8988T (cell line): Measurements from ENCODE around the gene BLID.

ENCODE experiments used
- DNase-seq: peaks from one replicate; pipeline ENCODE4 v3.0.0; 2011

Gene BLID, protein sequence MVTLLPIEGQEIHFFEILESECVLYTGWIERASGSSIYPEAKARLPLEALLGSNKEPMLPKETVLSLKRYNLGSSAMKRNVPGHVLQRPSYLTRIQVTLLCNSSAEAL

DNA sequence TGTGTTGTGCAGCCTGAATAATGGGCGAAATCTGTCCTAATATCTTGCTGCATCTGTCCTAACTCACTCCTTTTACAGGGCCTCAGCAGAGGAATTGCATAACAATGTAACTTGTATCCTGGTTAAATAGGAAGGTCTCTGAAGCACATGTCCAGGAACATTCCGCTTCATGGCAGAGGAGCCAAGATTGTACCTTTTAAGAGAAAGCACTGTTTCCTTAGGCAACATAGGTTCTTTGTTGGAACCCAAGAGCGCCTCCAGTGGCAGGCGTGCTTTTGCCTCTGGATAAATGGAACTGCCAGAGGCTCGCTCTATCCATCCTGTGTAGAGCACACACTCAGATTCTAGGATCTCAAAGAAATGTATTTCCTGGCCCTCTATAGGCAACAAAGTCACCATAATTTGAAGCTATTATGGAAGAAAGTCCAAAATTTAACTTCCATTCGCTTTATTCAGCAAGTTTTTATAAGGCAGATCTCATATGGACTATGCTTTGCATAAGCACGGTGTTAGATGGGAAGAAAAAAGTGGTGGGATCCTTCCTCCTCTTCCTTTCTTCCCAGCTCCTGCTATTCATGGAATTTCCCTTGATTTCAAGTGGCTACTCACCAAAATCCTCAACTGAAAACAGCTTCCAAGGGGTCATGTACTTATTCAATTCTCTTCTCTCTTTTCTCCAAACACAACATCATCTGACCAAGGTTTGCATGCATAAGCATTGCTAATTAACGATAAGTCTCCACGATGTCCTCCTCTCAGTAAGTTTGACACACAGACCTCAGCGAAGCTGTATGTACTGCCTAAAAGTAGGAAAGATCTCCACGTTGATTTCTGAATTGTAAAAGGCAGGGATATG is at the start of gene BLID:
Gene BLID (minus strand): TSS at position 692 of the 856 bp plus-strand sequence. CDS start 293 bp downstream, at position 399.
- DNase-seq, result no peak

DNA sequence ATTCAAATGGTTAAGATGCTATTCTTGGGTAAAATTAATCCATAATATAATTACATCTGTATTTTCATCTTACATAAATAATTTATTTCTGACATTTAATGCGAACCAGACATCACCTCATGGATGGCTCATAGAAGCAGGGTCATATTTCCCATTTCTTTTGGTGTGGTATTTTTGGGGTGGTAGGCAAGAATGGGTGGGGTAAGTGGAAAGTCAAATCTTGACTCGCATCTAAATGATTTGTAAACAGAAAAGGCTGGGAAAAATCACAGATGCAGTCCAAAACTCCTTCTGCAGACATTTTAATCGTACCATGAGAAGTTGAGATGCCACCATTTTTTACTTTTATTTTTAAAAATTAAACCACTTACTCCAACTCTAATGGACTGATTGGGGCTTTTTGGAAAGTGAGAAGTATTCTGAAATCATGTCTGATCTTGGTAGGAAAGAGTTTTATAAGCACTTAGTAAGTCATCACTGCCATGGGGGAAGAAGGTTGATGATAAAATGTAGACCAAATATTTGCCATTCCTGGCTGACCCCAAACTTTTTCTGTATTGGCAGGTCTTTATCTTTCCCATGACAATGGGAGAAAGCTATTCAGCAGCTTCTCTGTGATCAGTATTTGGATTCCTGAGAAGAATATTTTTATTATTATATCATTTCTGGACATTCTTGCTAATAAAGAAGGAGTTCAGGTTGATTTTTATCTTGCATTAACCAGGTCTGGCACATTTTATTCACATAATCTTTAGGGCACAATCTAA is 47.2 kb upstream of the BLID start:
- DNase-seq, result no peak

DNA sequence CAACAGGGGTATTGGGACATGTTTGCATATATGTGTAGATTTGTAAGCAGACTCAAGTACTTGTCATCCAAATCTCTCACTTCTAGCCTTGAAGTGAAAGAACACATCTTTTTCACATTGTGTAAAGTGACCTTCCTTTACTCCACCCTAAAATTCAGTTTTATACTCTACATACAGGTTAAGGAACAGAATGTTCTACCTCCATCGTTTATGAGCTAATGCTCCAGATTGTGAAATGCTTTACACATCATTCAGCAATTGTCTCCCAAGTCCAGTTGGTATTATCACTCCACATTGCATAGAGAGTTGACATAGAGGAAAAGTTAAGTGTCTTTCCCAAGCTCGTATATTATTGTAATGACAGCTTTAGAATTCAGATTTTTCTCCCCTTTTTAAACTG is 46.1 kb upstream of the BLID start:
- DNase-seq, result no peak

DNA sequence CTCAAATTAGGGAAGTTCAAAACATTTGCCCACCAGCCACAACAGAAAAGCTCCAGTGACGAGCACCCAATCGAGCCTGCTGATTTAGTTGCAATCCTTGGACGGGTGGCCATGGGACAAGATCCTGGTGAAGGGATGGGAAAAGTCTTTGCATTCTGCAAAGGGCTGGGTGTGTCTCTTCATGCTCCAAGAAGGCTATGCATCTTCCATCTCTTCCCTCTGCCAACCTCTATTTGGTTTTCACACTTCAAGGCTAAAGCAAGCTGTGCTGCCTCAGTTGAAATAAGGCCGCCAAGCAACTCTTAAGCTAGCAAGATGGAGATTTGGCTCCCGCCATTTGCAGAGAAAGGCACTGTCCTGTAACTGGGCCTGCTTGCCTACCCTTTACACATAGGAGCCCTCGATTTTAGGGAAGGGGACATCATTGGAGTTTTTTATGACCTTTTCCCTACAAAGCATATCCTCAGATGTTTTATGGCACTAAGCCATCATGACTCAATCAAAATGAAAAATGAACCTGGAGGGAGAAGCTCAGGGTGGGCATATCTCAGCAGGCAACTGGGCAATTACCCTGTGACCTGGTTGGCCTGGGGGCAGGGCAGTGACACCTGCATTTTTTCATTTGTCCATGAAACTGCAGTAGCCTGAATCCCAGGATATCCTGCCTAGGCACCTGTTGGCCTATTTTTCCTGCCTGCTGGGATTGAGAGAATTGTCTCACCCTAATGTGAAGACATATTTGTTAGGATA is 45.0 kb upstream of the BLID start:
- DNase-seq, result no peak

DNA sequence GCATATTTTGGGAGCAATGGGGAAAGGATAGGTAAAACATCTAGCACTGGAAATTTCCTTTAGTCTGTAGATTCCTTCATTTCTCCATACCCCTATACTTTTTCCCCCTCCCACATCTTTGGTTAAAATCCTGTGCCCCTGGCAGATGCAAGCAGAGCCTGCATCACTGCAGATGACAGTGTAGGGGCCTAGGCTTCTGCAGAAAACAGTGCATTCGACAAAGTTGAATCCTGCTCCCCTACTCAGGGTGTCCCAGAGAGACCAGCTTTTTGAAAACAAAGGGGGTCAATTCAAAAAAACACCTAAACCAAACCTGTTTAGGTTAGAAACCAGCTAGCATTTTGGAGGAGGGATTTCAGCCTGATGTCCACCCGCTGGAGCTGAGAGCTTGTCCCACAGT is 43.8 kb upstream of the BLID start:
- no peak for DNase-seq

DNA sequence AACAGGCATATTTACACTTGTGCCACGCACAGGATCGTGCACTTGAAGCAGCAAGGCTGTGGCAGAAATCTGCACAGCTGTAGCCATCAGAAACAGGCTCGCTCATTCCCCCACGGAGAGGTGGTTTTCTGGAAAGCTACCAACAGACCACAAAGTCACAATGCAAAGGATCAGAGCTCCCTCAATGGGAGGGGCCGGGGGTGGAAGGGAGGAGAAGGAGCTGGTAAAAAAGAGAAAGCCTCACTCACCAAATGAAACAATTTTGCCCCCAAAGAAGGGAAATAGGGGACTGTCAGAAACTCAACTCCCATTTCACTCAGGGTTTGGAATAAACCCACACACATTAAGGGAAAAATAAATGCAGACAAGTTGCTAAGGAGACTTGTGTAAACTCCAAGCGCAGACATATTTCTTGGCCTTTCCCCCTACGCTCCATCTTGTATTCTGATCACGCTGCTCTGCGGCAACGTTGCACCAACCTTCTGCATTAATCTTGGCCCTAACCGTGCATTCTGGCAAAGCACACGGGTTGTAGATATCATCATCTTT is 43.2 kb upstream of the BLID start:
- DNase-seq, result no peak

DNA sequence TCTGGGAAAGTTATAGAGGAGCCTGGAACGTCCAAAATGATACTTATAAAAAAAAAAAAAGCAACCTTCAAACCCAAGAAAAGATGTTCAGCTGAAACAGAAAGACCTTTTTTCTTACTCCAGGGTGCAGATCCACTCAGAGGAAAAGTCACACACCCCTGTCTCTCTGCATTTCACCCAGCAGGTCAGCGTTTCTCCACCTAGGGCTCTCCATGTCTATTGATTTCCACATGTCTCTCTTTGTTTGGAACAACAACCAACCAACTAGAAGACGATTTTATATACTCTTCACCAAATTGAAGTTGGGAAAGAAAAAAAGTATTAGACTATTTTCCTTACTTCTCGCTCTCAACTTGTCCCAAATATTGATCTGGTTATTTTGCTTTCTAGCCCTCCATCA is 42.2 kb upstream of the BLID start:
- no peak for DNase-seq

DNA sequence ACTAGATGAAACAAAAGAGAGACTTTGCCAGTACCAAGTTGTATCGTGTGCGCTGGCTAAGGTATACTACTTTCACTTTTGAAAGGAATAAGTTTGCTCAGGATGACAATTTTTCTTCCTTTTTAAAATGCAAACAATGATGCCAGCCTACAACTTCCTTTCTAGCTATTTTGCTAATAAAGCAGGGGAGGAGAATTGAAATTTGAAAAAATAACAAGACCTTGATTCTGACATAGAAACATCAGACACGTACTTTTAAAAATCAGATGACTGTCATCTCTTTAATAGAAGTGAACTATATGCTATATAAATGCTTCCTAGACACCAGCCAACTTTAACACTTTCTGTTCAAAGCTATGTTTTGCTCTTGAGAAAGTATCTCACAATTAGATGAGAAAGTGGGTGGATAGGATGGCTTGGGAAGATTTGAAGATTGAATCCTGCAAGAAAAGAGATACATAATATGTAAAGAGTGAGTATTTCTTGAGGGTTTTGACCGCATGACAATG is 41.7 kb upstream of the BLID start:
- DNase-seq, result no peak

DNA sequence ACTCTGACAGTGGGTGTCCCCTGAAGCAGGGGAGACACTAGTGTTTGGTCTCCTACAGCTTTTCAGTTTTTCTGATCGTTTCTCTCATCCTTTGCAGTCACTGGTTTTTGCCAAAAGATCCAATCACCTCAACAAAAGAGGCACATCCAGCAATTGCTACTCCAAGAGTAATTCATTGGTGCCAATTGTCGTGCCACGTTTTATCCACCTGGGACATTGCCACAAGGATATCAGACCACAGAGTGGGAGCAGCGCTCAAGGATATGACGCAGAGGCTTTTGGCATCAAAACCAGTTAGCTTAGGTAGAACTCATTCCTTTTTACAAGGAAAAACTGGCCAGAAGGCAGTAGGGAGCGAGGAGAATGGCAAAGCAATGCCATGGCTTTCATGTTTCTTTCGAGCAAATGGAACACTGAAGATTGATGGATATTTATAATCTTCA is 40.9 kb upstream of the BLID start:
- DNase-seq, result no peak

DNA sequence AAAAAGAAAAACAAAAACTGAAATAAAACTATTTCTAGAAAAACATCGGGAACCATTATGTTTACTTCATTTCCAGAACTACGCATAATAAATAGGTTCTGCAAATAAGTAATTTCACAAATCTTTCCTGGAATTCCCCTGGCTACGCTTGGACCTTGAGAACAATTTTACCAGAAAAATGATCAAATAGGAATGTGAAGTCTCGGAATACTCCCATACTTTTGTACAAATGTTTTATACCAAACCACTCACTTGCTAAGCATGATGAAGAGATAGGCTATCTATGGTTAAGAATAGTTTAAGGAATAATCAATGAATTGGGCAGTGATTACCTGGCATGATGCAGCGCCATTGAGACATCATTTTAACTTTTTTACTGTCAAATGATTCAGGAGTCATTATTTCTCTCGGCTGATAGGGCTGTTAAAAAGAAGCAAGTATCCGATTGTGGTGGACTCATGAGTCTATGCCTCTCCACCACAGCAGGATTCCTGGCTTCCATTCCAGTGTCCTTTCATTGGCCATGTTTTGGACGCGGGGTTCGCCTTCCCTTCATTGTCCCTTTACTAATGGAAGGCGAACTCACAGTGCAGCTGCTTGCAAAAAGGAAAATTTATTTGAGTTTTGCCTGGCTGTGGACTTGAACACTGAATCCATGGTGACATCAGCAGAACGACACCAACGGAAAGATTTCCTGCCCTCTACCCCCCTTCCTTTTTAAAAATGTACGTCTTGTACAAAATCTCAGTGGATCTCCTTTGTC is 39.9 kb upstream of the BLID start:
- no peak for DNase-seq

DNA sequence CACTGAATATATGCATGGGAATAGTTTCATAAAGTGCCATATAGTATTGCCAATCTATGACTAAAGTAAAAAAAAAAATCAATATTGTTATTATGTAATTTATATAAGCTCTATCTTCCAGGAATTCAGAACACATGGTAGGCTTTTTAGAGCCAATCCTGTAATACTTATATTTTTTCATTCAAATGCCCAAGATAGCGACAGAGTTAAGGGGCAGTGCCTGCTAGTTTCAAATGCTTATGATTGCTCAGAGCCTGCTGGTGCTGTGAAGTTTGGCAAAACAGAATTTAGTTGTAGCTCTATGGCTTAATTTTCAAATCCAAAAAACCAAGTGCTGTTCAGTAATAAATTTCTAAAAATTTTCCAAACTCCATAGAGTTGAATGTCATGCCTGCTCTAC is 39.0 kb upstream of the BLID start:
- no peak for DNase-seq

DNA sequence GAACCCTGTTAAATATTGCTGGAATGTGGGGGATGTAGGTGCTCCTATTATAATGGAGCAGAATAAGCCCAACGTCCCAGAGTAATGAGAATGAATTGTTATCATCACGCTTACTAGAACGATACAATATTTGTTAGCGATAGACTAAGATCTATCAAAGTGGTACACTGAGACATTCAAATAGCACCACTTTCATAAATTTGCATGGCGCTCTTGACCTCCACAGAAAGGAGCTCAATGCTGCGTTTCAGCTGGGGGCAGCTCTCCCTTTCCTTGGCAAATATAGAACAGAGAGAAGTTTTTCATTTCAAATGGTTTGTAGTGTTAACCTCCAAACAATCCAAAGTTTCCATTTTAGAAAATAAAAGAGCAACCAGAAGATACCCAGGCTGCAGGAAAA is 38.2 kb upstream of the BLID start:
- DNase-seq, result no peak

DNA sequence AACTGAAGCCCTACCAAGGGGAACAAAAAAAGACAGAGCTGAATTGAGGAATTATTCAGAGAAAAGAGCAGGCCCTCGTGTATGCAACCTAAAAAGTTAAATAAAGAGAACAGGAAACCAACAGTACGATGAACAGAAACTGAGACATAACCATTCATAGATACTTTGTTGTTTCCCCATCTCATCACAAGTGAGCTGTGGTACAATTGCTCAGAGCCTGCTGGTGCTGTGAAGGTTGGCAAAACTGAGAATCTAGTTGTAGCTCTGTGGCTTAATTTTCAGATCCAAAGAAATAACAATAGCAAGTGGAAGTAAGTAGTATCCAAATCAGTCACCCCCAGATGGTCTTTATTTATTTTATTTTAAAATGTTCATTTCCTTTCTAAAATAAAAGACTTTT is 37.7 kb upstream of the BLID start:
- no peak for DNase-seq

DNA sequence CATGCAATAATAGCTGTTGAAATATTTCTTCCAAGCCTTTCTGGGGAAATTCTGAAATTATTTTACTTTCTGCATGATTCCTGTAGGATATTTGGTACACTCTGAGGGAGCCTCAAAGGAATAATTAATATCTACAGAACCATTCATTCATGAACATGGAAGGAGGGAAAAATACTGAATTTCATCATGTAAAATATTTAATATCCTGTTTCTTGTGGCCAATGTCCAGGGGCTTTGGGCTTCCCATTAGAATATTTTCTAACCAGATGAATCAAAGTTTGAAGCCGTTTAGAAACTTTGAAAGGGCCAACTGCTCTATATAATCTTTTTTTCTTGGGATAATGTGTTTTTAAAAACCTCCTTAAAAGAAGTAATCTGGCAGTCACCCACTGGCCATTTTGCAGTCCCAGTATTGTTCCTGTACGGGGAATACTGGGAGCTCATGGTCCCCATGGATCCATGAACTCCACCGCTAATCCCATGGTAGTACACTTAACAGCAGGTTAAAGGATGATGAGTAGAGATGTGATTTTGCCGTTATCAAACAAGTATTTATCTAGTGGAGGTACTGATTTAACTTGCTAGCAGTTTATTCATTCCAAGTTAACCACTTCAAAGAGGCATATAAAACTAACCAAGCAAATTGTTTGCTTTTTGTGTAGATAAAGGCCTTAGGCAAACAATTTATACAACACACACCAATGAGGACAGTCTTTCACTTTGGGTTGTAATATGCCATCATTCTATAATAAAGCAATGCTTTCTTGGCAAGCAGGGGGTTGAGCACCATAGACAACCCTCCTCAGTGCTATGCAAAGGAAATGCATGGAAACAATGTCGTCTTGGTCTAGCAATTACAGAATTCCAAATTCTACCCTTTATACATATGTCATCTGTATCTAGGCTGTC is 34.5 kb upstream of the BLID start:
- no peak for DNase-seq

DNA sequence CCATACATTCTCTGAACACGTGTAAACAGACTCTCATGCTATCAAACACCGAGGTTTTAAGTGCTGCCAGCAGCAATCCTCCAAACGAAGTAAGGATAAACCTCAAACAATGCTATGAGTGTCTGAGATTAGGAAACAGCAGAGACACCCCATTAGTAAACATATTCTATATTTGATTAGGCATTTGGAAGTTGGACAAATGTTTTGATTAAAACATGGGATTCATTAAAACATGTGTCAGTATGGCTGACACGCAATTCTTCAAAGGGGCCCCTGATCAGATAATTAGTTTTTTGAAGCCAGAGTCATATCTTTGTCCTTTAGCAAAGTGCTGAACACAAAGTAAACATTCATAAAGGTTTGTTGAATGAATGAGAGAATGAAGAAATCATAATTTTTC is 33.2 kb upstream of the BLID start:
- no peak for DNase-seq

DNA sequence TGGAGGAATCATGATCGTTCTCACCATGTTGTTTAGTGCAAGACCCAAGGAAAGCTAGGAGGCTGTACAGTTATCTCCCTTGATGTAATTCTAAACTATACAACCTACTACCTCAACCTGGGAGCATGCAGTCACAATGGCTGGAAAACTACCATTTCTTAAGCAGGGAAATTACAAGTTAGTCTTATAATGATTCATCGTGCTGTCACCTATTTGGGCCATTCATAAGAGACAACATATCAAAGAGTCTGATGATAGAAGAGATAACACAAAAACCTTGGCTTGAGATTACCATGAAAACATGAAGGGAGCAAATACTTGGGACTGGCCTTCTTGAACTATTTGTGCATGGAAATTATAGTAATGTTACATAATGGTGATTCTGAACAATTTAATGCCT is 30.5 kb upstream of the BLID start:
- no peak for DNase-seq

DNA sequence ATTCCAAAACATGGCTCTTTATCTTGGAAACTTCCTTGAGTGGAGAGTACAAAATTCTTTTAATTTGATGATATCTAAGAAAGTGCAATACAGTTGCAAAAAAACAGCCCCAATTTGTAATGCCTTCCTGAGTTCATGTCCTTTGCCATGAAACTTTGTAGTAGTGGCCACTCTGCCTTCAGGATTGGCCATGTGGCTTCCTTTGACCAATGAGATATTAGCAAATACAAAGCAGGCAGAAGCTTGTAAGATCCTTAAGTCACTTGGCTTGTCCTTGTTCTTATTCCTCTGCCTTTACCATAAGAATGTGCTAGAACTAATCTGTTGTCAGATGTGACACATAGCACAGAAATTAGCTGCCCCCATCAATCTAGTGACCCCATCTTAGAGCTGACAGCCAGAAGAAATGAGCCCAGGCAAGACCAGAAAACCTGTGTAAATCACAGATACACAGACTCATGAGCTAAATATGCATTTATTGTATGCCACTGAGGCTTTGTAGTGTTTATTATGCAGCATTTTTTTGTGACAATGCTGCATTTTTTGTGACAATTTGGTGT is 29.8 kb upstream of the BLID start:
- no peak for DNase-seq

DNA sequence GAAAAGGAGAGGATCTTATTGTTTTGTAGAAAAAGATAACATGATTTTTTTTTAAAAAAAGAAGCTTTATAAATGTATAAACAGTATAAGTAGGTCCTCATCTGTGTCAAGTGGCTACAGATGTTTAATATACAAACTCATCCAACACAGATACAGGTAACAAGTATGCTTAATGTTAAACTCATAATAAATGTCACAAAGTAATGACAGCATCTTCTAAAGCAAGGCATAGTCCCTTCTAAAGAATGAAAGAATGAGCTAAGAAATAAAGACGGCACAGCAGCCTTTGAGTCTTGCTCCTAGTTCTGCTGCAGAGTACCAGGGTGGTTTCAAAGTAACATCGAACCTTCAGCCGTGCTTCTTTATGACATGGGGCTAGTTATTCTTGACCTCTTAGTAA is 28.7 kb upstream of the BLID start:
- no peak for DNase-seq

DNA sequence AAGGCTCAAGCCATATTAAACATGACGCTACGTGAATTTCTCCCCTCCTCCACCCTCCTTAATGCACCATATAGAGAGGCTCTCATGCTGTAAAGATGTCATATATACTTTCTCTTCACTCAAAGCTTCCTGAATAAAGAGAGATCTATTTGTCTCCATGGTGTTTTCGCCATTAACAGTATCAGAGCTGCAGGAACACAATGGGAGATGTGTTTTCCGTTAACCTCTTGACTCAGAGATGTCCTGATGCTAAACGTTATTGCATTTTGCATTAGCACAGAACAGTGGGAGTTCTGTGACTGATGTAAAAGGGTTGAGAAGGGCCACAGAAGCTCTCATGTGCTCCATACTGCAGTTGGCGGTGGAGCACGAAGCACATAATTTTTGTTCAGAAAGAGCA is 25.7 kb upstream of the BLID start:
- no peak for DNase-seq

DNA sequence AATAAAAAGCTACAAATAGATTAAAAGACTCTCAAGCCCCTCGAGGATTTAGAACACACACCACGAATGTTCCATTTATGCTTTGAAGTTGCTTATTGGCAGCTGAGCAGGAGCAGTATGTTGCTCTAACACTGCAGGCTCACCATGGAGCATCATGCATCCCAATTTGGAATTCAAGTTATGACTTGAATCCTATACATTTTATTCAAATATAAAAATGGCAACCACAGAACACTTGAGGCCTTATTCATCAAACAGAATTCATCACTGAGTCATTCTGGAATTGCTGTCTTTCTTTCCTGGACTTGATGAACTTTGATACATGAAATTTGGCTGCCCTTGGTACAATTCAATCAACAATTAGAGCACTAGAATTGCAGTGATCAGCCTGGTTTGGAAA is 24.5 kb upstream of the BLID start:
- DNase-seq, result peak; percentile 30

DNA sequence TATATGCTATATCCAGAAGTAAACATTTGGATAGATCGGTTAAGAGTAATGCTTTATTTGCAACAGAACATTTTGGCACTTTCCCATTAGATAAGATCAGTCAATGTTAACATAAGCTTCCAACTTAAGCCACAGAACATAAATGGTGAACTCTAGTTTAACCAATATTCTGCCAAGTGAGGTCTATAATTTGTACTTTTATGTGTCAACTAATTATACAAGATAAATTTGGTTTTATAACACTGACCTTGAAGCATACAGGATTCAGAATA is 23.5 kb upstream of the BLID start:
- DNase-seq, result no peak
